HG03196 (cell line): ENCODE data around the gene CD5L.

Experiments
- ATAC-seq: cut with Tn5 transposase; IDR thresholded peaks from one replicate; pipeline ENCODE4 v1.9.1; 2021; ENCODE audit not compliant: unreplicated experiment

The CD5L gene

DNA sequence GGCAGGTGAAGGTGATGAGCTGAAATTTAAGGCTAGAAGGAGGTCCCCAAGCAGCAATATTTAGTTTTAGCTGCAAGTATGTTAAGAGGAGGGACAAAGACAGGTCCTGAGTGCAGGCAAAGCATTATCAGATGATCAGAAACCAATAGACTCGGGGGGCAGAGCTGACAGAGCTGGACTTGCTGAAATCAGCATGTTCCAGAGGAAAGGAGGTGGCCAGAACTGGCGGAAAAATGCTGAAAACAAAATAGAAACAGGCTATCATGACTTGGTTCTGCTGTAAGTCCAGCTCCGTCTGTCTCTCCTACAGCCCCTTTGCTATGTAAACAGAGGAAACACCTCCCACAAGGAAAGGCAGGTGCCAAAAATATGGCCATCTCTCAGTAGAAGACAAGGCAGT is at the start of gene CD5L:
TSS of gene CD5L (minus strand) at position 101 of the 400 bp plus-strand sequence. CDS start 107 bp downstream, outside the sequence.
- ATAC-seq: no peak

DNA sequence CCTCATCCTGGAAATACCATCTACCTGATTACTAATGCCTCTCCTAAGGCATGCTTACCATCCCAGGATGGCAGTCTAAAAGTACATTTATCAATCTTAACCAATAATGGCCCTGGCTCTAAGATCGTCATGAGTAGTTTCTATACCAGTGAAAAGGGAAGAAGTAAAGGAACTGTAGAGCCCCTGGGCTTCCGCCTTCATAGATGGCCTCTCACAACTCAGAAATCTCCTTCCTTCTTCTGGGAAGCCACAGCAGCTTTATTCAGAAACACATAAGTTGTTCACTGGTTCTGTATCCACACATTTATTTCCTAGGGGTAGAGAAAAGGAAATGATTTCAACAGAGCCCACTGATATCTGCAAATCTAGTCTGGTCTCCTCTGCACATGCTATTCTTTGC is 41.0 kb upstream of the CD5L start:
- ATAC-seq: no peak

DNA sequence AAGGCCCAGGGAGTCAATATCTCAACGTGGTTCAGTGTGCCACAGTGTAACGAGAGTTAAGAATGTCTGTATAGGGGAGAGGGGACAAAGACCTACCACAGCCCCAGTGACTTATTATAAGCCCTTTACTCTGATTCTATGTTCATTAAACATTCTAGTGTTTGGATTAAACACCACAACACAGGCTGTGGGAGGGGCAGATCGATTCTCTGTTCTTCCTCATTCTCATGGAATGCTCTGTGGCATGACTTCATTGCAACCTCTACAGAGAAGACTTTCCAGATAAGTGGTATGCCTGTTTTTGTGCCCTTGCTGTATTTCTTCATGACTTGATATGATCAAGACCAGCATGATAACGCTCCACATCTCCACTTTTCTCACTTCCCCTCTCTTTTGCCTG is 39.0 kb upstream of the CD5L start:
- no peak for ATAC-seq

DNA sequence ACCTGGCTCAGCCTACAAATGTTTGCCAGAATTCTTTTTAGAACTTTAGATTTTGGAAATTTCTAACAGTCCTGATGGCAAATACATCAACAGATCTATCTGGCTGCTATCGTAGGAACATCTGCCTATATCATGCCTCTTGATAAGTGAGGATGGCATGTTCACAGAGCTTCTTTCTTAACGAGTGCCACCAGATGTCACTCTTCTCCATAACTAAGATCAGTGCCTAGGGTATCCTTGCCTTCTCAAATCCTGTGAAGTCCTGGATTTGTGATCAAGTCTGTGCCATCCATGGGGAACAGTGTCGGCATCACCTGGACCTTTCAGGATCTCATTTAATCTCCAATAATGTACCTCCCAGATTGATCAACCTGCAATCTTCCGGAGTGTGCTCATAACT is 36.5 kb upstream of the CD5L start:
- no peak for ATAC-seq

DNA sequence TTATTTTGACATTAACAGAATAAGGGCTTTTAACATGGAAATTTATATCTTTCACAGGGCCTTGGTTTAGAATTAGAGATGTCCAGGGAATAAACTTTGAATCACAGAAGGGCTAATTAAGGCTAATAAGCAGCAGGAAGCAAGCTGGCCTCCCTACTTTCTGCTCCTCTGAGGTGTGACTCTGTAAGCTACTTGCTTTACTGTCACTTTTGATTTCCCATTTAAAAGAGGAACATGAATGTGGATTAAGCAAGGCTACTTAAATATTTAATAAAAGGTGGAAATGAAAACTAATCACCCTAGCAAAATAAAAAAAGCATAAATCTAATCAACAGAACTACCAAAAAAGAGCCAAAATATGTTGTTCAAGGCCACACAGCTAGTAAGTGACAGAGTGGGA is 28.9 kb upstream of the CD5L start:
- no peak for ATAC-seq

GRCh38 chr1:157868654-157869053 is 27.0 kb upstream of the CD5L start:
- no peak for ATAC-seq

DNA sequence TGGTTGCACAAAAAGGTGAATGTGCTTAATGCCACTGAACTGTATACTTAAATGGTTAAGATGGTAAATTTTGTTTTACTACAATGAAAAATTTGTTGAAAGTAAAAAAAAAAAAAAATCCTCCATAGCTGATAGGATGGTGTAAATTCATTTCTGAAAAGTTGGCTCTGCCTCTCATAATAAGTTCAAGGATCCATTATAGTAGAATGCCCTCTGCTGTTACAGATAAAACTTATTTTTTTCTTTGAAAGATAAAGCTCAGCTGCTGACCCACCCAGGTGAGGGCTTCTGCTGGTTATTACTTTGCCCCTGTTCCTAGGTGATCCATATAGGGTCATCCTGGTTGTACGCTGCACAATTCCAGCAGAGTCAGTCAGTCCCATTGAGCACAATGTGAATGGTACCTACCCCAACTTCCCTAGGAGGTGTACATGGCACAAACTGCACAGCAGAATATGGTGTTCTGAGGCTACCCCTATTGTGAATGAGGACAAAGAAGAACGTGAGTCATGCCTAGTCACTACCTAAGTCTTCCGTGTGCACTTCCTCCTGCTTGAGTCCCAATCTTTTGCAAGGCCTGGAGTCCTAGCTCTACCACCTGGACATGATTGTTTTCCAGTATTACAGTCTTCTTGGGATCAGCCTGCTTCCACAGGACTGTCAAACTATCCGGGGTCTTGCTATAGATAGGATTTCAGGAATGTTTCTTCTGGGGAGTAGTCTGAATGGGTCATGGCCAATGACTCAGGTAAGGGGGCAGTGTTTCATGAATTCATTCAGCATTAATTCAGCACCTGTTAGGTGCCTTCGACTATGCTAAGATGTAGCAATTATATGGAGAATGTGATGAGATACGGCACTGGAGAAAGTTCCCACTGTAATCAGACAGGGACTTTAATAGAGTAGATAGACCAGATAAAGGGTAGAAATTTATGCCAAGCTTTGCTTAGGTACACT is 20.8 kb upstream of the CD5L start:
- no peak for ATAC-seq

- ATAC-seq: no peak
Measured at GRCh38 chr1:157856538-157856937, 14.9 kb upstream of the CD5L start.

DNA sequence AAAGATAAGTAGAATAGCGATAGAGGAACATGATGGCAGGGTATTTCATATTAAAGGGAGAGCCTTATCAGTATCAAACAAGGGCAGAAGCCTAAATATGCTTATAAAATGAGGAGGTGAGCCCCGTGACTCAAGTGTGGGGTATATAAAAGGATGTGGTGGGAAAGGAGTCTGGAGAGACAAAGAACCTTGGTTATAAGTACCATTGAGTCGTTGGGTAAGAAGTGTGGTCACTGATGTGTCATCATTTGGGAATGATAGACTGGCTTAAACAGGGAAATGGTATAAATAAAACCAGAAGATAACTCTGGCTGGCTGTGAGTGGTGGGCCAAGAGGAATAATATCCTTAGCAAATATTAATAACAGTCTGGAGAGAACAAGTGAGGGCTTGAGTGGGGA is 10.9 kb upstream of the CD5L start:
- no peak for ATAC-seq

DNA sequence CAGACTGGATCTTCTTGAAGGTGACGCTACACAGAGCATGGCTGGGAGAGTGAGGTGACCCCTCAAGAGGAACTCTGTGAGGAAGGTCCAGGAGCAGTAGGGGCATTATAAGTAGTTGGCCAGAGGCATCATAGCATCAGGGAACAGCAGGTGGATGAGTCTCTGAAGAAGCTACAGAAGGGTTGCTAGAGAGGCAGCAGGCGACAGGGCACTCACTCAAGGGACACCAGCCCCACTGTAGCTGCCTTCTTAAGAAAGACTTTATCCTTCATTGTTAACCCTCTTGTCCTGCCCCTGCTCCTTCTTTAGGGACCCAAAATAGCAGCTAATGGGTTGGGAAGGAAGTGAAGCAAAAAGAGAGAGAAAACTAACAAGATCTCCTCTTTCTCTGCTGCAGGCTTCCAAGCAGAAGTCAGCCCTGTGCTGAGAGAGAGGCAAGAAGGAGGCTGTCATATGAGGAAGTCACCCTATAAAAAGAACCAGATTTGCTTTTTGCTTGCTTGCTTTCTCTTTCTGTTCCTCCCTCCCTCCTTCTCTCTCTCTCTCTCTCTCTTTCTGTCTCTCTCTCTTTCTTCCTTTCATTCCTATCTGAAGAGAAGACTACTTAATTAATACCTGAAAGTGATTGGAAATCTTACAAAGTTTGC is 7.7 kb upstream of the CD5L start:
- ATAC-seq: no peak

GRCh38 chr1:157844089-157844830 is 2.7 kb upstream of the CD5L start:
- no peak for ATAC-seq

DNA sequence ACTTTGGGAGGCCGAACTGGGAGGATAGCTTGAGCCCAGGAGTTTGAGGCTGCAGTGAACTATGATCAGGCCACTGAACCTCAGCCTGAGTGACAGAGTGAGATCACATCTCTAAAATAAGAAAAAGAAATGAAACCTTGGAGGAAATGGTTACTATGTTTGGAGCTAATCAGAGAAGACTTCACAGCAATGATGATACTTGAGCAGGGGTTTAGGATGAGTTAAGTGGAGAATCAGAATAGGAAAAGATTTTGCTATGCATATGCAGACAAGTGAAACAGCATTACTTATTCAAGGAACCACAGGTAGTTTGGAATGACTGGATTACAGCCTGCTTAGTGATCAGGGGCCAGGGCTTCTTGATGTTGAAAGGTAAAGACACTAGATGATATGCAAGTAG is 1.3 kb upstream of the CD5L start:
- no peak for ATAC-seq

GRCh38 chr1:157838966-157839365 is 2.6 kb downstream of the CD5L start:
- no peak for ATAC-seq

GRCh38 chr1:157834430-157834829 is 7.2 kb downstream of the CD5L start:
- no peak for ATAC-seq

GRCh38 chr1:157833145-157833544 is 8.5 kb downstream of the CD5L start:
- ATAC-seq: no peak

DNA sequence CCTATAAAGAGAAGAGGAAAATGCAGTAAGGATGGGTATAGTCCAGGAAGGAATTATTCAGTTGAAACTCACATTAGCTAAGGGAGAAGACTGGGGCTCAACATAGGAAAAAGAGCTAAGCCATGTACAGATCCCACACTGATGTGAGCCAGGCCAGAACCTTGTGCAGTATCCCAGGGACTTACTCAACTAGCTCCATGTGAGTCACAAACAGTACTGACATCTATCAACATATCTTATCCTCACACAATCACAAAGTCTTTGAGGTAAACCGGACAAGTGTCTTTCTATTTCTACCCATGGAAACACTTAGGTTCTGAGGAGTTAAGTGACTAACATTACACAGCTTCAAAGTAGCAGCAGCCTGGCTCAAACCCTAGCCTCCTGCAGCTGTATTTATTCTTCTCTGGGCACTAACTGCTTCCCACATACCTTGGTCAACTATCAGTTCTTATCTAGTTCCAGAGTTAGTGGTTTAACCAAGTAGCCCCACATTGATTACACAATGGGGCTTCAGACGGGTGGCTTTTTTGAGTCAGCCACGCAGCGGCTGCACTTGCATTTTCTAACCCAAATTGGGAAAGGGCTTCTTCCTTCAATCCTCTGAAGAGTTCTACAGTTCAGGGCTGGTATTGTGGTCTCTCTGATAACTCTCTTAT is 9.5 kb downstream of the CD5L start:
- ATAC-seq: no peak

DNA sequence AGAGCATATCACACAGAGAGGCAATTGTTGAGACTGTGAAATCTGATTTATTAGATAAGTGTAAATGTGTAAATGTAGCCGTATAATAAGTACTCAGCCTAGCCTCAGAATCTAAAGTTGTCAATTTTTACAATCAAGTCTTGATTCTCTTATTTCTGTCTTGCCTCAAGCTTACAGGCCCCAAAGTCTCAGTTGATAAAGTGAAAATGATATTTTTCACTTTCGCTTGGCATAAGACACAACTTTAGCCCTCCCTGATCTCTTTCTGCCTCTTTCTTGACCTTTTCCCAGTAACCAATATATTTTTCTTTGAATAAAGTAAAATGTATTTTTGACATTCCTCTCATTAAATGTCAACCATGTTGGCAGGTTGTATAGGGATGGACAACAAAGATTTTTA is 10.7 kb downstream of the CD5L start:
- no peak for ATAC-seq

DNA sequence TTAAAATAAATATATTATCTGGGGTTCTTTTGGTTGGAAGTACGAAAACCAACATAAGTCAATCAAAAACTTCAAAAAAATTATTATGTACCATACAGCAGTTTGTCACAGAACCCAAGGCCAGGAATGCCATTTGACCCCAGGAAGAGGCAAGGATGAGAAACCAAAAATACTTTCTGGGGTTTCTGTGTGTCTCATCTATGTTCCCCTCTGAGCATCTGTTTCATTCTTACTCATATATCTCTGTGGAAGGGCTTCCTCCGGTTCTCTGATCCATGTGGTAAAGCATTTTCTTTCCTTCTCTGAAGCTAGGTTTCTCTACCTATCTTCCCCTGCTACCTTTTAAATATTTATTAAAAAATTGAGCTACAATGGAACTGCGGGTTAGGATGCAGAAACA is 11.9 kb downstream of the CD5L start:
- ATAC-seq: no peak

- no peak for ATAC-seq
Measured at GRCh38 chr1:157829210-157829609, 12.4 kb downstream of the CD5L start.

DNA sequence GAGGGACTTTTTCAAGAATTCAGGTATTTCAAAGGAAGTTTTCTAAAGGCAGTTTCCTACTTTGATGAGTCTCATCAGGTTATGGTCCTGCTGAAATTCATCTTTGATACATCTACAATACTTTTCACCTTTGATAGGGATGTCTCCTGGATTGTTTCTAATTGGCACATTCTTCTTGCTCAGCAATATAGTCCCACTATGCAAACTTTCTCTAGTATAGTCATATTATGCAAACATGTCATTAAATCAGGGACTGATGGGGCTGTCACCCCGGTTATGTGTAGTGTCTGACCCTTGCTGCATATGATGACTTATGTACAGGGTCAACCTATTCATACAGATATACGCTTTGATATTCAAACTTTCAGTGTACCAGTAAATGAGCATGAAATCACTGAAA is 21.3 kb downstream of the CD5L start:
- no peak for ATAC-seq

GRCh38 chr1:157819896-157820295 is 21.7 kb downstream of the CD5L start, which contains the start of gene FCRL1:
Gene FCRL1 (minus strand): TSS chr1:157820120. CDS start chr1:157820037, 83 bp downstream.
- ATAC-seq: no peak
